ENCODE measurements around the gene WDR89. TPM values are rescaled to one million over a fixed set of nuclear protein-coding genes. Genes with fewer than 3 reads are reported as not detected.

WDR89 gene
- total RNA-seq, 4 donors from 2014 or later = 5.9 to 18.8 (median 12.5) TPM

GRCh38 chr14:63673886-63674497, 32.3 kb upstream of the WDR89 start:
- no peaks in the 10 kb centered on the region for H3K9me3 ChIP-seq
- H3K27me3 ChIP-seq = no peaks in the 10 kb centered on the region
- no peaks in the 10 kb centered on the region for H3K4me1 ChIP-seq
- no peak for ATAC-seq
- H3K36me3 ChIP-seq = peaks cover 0 to 25% of the 10 kb centered on the region in 2 donors
- TF ChIP-seq POLR2AphosphoS5 (IDR thresholded peaks at IDR 0.05) (no peak), EP300 (IDR thresholded peaks at IDR 0.05) (no peak), POLR2A (IDR thresholded peaks at IDR 0.05) (no peak), CTCF (IDR thresholded peaks at IDR 0.05) (no peak)
- no peak overlapping the region for H3K27ac ChIP-seq
- 80% methylated on average over 3 to 4 of the region's 7 CpGs for WGBS, 2 donors (ENCODE audit: low coverage in 1 of 2)
- no peak overlapping the region for H3K4me3 ChIP-seq

- no peak overlapping the region for H3K27ac ChIP-seq
- no peak overlapping the region for H3K4me3 ChIP-seq
- H3K36me3 ChIP-seq = peaks cover 0 to 22% of the 10 kb centered on the region in 2 donors
- H3K9me3 ChIP-seq = no peaks in the 10 kb centered on the region
- H3K4me1 ChIP-seq = no peaks in the 10 kb centered on the region
- WGBS, 2 donors (ENCODE audit: low coverage in 1 of 2) = 69 to 89% methylated on average over 3 to 5 of the region's 5 CpGs
- ATAC-seq = no peak
- no peak for TF ChIP-seq CTCF (IDR thresholded peaks at IDR 0.05)
- TF ChIP-seq EP300 (IDR thresholded peaks at IDR 0.05) = no peak
- no peak for TF ChIP-seq POLR2AphosphoS5 (IDR thresholded peaks at IDR 0.05)
- TF ChIP-seq POLR2A (IDR thresholded peaks at IDR 0.05) = no peak
- H3K27me3 ChIP-seq = no peaks in the 10 kb centered on the region
These were observed 31.6 kb upstream of the WDR89 start for GRCh38 chr14:63673255-63673654.

DNA sequence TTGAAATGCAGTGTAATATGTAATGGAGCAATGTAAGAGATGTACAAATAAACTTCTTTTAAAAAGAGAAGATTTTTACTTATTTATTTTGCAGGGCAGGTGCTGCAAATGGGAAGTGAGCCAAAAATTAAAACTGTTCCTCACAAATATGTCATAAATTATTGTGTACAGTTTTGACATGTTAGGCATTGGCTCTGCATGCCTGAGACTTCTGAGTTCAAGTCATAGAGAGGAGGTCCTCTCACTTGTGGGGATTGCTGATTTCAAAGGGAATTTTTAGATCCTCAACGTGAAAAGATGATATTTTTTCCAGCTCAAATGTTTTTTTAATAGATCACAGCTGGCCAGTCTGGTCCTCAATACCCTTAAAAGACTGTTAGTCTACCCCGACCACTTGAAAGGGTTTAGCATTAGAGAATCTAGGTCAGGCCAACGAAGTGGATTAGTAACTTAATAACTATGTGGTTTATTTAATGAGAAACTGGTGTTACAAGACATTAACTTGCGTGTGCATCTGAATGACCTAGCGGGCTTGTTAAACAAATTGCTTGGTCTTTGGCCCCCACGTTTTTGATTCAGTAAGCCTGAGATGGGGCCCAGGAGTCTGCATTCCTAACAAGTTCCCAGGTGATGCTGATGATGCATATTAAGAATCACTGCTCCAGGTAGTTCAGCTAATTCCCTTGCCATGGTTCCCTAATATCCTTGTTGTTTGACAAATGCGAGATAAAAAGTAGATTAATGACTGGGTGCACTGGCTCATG, 30.9 kb upstream of the WDR89 start:
- Histone ChIP-seq H3K27ac (no peak overlapping the region), H3K9me3 (no peaks in the 10 kb centered on the region)

GRCh38 chr14:63671987-63672386, 30.3 kb upstream of the WDR89 start:
- no peak for ATAC-seq
- 75 to 85% methylated on average over 3 of the region's 3 CpGs for WGBS, 2 donors (ENCODE audit: low coverage in 1 of 2)
- Histone ChIP-seq H3K9me3 (no peaks in the 10 kb centered on the region), H3K27me3 (no peaks in the 10 kb centered on the region), H3K4me3 (no peak overlapping the region), H3K27ac (no peak overlapping the region), H3K36me3 (peaks cover 0 to 10% of the 10 kb centered on the region in 2 donors), H3K4me1 (no peaks in the 10 kb centered on the region)
- TF ChIP-seq EP300 (IDR thresholded peaks at IDR 0.05) (no peak), POLR2AphosphoS5 (IDR thresholded peaks at IDR 0.05) (no peak), POLR2A (IDR thresholded peaks at IDR 0.05) (no peak), CTCF (IDR thresholded peaks at IDR 0.05) (no peak)

More for the DNA sequence above, 30.9 kb upstream of the WDR89 start:
- peaks cover 0 to 16% of the 10 kb centered on the region in 2 donors for H3K36me3 ChIP-seq
- ATAC-seq = no peak
- H3K4me1 ChIP-seq = no peaks in the 10 kb centered on the region
- no peak overlapping the region for H3K4me3 ChIP-seq
- 55 to 67% methylated on average over 7 of the region's 7 CpGs for WGBS, 2 donors (ENCODE audit: low coverage in 1 of 2)
- no peaks in the 10 kb centered on the region for H3K27me3 ChIP-seq
- no peak for TF ChIP-seq CTCF (IDR thresholded peaks at IDR 0.05)

DNA sequence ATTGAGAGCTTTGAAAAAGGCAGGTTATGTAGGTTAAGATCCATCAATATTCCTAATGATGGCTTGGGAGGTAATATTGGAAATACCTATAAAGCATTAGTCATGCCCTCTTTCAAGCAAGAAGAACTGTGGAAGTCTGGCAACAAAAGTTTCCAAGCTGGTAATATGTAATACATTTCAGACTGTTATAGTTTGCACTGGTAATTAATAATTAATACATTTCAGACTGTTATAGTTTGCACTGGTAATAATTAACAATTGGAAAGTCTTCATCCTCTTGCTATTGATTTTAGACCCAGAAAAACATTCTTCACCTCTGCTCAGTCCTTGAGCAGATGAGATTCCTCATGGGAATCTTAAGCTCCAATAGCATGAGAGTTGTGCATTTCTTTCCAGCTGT, 29.0 kb upstream of the WDR89 start:
- Histone ChIP-seq H3K4me1 (no peaks in the 10 kb centered on the region), H3K27me3 (no peaks in the 10 kb centered on the region), H3K9me3 (no peaks in the 10 kb centered on the region), H3K4me3 (no peak overlapping the region), H3K27ac (no peak overlapping the region), H3K36me3 (no peaks in the 10 kb centered on the region)
- ATAC-seq = no peak
- no peak for TF ChIP-seq POLR2AphosphoS5 (IDR thresholded peaks at IDR 0.05)
